Common myeloid progenitor, CD34-positive (primary cell): ENCODE data around the gene MEGF6.

Experiments
- CTCF ChIA-PET: fragments of 350-600 bp; sonication (Branson Sonifier 250); formaldehyde crosslinking; loops from one replicate; lab custom pipeline; 2021; ENCODE audit warnings: antibody characterized with exemption; lab: Charles Lee
- POLR2A ChIA-PET: fragments of 350-600 bp; sonication (Branson Sonifier 250); formaldehyde crosslinking; loops from one replicate; lab custom pipeline; 2021; ENCODE audit warnings: antibody characterized with exemption; lab: Charles Lee
- DNase-seq, 3 donors: peaks; one replicate each; pipeline versions ENCODE4 v3.0.0 to v3.0.0-alpha.2; 2013
- H3K27ac ChIP-seq, 2 experiments: 1 replicate in 1 of 2; 2 replicates in 1 of 2; pipeline ENCODE4 v1.7.0; 2013; ENCODE audit warnings: inconsistent platforms in 2 of 2, low read length in 2 of 2, mild to moderate bottlenecking in 2 of 2, low read depth in 1 of 2, moderate library complexity in 1 of 2; ENCODE audit not compliant: severe bottlenecking in 2 of 2, insufficient read depth in 1 of 2, poor library complexity in 1 of 2
- H3K27me3 ChIP-seq, 5 experiments: replicated peaks in 2 of 5; 1 replicate in 3 of 5; 2 replicates in 2 of 5; pipeline versions ENCODE4 v1.6.1 to v1.7.0; 2013; ENCODE audit warnings: low read length in 4 of 5, mild to moderate bottlenecking in 2 of 5, moderate library complexity in 2 of 5, inconsistent platforms in 1 of 5; ENCODE audit not compliant: insufficient read depth in 5 of 5, control insufficient read depth in 4 of 5
- H3K36me3 ChIP-seq, 4 experiments: 1 replicate in 2 of 4; 2 replicates in 2 of 4; pipeline versions ENCODE4 v1.6.1 to v1.7.0; 2013; ENCODE audit warnings: low read length in 3 of 4, control low read depth in 1 of 4, mild to moderate bottlenecking in 1 of 4; ENCODE audit not compliant: control insufficient read depth in 4 of 4, insufficient read depth in 4 of 4
- H3K4me1 ChIP-seq, 4 experiments: 1 replicate in 3 of 4; 2 replicates in 1 of 4; pipeline versions ENCODE4 v1.6.1 to v1.7.1; 2013; ENCODE audit warnings: low read length in 3 of 4, mild to moderate bottlenecking in 3 of 4, control low read depth in 1 of 4, inconsistent platforms in 1 of 4, moderate library complexity in 1 of 4; ENCODE audit not compliant: control insufficient read depth in 4 of 4, insufficient read depth in 4 of 4; ENCODE audit errors: control extremely low read depth in 1 of 4
- H3K4me3 ChIP-seq, 7 experiments: 1 replicate in 4 of 7; 2 replicates in 3 of 7; pipeline versions ENCODE4 v1.5.1 to v1.7.0; 2013; ENCODE audit warnings: mild to moderate bottlenecking in 7 of 7, low read length in 6 of 7, moderate library complexity in 6 of 7, inconsistent platforms in 2 of 7, low read depth in 2 of 7, control low read depth in 1 of 7; ENCODE audit not compliant: insufficient read depth in 4 of 7, control insufficient read depth in 1 of 7; ENCODE audit errors: extremely low read depth in 1 of 7
- H3K9me3 ChIP-seq, 5 experiments: 1 replicate in 4 of 5; 2 replicates in 1 of 5; pipeline versions ENCODE4 v1.6.1 to v1.7.1; 2013; ENCODE audit warnings: low read length in 4 of 5, mild to moderate bottlenecking in 2 of 5, inconsistent platforms in 1 of 5, low read depth in 1 of 5, moderate library complexity in 1 of 5; ENCODE audit not compliant: control insufficient read depth in 4 of 5, insufficient read depth in 2 of 5; ENCODE audit errors: control extremely low read depth in 1 of 5
- WGBS: methylation state at CpG from one replicate; pipeline ENCODE4 v1.1.5; 2013; ENCODE audit not compliant: insufficient coverage; 5-methylcytosine and 5-hydroxymethylcytosine counted together

Gene MEGF6

DNA sequence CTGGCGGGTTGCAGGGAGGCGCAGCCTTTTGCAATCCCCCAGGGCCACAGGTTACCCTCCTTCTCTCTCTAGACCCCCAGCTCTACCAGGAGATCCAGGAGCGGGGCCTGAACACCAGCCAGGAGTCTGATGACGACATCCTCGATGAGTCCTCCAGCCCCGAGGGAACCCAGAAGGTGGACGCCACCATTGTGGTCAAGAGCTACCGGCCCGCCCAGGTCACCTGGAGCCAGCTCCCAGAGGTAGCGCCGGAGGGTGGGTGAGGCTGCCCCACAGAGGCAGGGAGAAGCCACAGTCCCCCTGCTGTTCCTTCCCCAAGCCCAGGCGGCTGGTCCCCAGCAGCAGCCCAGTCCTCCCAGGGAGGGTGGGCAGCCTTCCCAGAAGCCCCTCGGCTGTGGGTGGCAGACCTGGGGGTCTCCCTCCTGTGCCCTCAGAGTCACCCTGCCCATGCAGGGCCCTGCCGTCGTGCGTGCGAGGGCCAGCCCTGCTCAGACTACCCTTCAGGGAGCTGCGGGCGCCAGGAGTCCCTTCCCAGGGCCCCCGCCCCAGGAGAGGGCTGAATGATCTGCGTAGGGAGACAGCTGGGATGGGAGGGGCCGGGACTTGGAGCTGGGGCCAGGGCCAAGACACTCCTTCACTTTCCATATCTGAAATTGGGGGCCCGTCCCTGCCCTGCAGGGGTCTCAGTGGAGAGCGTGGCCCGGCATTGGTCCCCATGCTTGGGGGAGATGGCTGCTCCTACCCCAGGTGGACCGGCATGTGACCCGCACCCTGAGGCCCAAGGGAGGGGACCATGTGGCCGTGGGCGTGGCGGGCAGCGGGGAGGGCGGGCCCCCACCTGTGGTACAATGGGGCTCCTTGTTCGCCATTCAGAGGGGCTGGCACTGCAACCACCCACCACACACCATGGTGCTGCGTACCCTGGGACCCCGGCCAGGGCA lies 143.9 kb downstream of the MEGF6 start:
- no peak for DNase-seq
- ChIA-PET CTCF (interaction anchor here (1.0 to 1.1 kb wide), 2 partner anchors 9 to 14 kb away, joined by 3 read pairs; no protein-coding TSS in a partner anchor), POLR2A (no interaction called here)
- no peaks in the 10 kb centered on the region for H3K36me3 ChIP-seq
- peaks cover 0 to 5% (median 0%) of the 10 kb centered on the region in 4 experiments for H3K4me1 ChIP-seq
- no peak overlapping the region for H3K27ac ChIP-seq
- WGBS = 95% methylated on average over 21 of the region's 35 CpGs
- no peaks in the 10 kb centered on the region for H3K9me3 ChIP-seq
- no peaks in the 10 kb centered on the region for H3K27me3 ChIP-seq
- no peak overlapping the region for H3K4me3 ChIP-seq

DNA sequence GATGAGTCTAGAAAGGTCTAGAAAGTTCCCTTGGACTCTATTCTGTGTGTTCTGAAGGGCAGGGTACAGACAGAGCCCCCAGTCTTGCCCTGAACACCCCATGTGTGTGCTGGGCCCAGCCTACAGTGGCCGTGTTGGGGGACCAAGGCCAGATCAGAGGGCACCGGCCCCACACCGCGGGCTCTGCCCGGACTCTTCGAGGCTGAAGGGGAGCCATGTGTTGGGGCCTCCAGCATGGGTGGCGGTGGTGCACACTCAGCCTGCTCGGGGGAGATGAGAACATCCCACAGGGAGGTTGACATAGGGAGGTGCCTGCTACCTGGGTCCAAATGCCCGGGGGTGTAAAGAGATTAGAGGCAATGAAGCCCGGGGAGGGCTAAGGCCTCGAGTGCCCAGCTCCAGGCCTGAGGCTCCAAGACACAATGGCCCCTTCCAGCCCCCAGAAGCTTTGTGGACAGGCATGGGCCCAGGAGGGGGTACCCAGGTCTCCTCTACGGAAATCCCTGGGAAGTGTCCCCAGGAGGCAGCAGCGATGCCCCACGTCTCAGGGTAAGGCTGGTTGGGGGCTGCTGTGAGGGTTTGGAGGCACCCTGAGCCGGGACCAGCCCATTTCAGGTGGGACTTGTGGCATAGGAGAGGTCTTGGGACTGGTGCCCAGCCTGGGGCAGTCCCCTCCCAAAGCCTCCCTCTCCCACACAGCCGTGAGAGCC lies 144.8 kb downstream of the MEGF6 start:
- Histone ChIP-seq H3K27ac (no peak overlapping the region), H3K27me3 (no peaks in the 10 kb centered on the region), H3K4me1 (peaks cover 0 to 2% (median 0%) of the 10 kb centered on the region in 4 experiments), H3K36me3 (no peaks in the 10 kb centered on the region), H3K9me3 (no peaks in the 10 kb centered on the region), H3K4me3 (no peak overlapping the region)
- ChIA-PET POLR2A (no interaction called here), CTCF (interaction anchor here (1.1 kb wide), 1 partner anchor 13 kb away, joined by 3 read pairs; no protein-coding TSS in a partner anchor)
- no peak for DNase-seq
- over 99% methylated on average over 12 of the region's 16 CpGs for WGBS

GRCh38 chr1:3465935-3466321 lies 145.4 kb downstream of the MEGF6 start:
- Histone ChIP-seq H3K36me3 (no peaks in the 10 kb centered on the region), H3K4me3 (no peak overlapping the region), H3K4me1 (no peaks in the 10 kb centered on the region), H3K27me3 (no peaks in the 10 kb centered on the region), H3K9me3 (no peaks in the 10 kb centered on the region), H3K27ac (no peak overlapping the region)
- CTCF ChIA-PET = no interaction called here
- POLR2A ChIA-PET = no interaction called here
- no peak for DNase-seq
- WGBS = 89% methylated on average over 17 of the region's 17 CpGs

- POLR2A ChIA-PET = no interaction called here
- no peak overlapping the region for H3K4me3 ChIP-seq
- H3K27ac ChIP-seq = no peak overlapping the region
- WGBS = 93% methylated on average over 17 of the region's 28 CpGs
- DNase-seq = no peak
- no peaks in the 10 kb centered on the region for H3K36me3 ChIP-seq
- H3K4me1 ChIP-seq = no peaks in the 10 kb centered on the region
- no peaks in the 10 kb centered on the region for H3K27me3 ChIP-seq
- CTCF ChIA-PET = interaction anchor here (4.2 kb wide), 1 partner anchor 12 kb away, joined by 24 read pairs; no protein-coding TSS in a partner anchor
- H3K9me3 ChIP-seq = no peaks in the 10 kb centered on the region
These were observed 146.0 kb downstream of the MEGF6 start for GRCh38 chr1:3465091-3465934.

DNA sequence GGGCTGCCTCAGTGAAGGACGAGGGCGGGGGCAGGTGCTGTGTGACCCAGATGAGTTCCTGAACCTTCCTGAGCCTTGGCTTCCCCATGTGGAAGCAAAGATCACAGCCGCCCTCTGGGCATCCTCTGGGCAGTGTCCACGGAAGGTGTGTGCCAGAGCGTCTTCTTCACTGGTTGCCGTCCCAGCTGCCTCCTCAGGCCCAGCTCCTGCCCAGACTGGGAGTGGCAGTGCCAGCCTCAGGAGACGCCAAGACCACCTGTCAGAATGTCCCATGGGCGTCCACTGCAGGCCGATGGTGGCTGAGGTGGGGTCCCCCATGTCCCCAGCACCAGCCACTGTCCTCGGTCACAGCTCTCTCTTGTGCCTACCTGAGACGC lies 146.7 kb downstream of the MEGF6 start:
- no peak overlapping the region for H3K4me3 ChIP-seq
- 96% methylated on average over 9 of the region's 11 CpGs for WGBS
- POLR2A ChIA-PET = no interaction called here
- no peak for DNase-seq
- H3K27ac ChIP-seq = no peak overlapping the region
- CTCF ChIA-PET = interaction anchor here (4.2 kb wide), 1 partner anchor 12 kb away, joined by 24 read pairs; no protein-coding TSS in a partner anchor
- H3K36me3 ChIP-seq = no peaks in the 10 kb centered on the region
- H3K9me3 ChIP-seq = no peaks in the 10 kb centered on the region
- H3K4me1 ChIP-seq = no peaks in the 10 kb centered on the region
- H3K27me3 ChIP-seq = no peaks in the 10 kb centered on the region

DNA sequence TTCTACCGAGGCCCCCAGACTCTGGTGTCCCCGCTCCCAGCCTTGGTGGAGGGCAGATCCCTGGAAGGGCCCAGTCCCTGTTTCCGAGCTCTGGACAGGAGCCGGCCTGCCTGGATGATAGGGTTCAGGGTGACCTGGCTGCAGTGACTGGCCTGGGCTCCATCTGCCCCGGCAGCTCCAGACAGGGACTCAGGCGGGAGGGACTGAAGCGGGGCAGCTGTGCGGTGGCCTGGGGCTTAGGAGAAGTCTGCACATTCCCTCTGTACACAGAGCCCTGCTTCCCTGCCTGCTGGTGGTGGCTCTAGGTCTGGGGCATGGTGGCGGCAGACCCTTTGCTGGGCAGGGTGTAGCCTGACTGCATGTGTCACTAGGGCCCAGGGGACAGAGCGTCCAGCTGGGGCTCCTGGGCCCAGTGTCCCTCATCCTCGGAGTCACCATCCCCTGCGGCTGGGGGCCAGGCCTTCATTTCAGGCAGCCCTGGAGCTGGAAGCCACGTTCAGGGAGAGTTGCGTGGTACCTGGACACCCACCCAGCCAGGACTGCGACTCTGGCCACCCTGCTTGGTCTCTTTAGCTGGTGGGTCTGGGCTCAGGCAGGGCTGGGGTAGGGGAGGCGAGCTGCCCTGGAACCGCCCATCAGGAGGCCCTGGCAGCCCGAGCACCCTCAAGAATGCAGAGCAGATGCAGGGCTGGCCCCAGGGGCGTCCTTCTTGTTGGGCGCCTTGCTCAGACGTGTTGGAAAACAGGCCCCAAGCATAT lies 147.2 kb downstream of the MEGF6 start:
- WGBS = 97% methylated on average over 20 of the region's 21 CpGs
- POLR2A ChIA-PET = no interaction called here
- Histone ChIP-seq H3K4me3 (no peak overlapping the region), H3K4me1 (peaks cover 0 to 2% (median 0%) of the 10 kb centered on the region in 4 experiments), H3K9me3 (no peaks in the 10 kb centered on the region), H3K36me3 (no peaks in the 10 kb centered on the region), H3K27me3 (no peaks in the 10 kb centered on the region), H3K27ac (no peak overlapping the region)
- no peak for DNase-seq
- CTCF ChIA-PET = interaction anchor here (1.4 to 4.2 kb wide), 2 partner anchors 11 to 15 kb away, joined by 4 to 24 read pairs; no protein-coding TSS in a partner anchor
